HepG2 (cell line): ENCODE measurements around the gene FUT8. TPM values are rescaled to one million over a fixed set of nuclear protein-coding genes. Genes with fewer than 3 reads are reported as not detected.

Experiments used
- CCDC6 ChIP-seq: sonication (generic); formaldehyde crosslinking; IDR thresholded peaks from 2 replicates; pipeline ENCODE4 v1.8.1; 2022; ENCODE audit warnings: mild to moderate bottlenecking, missing genetic modification reagents, moderate library complexity
- KAT7 ChIP-seq: IDR thresholded peaks from 2 replicates; pipeline ENCODE4 v1.6.1; 2018; ENCODE audit warnings: borderline replicate concordance, missing compliant biosample characterization
- KMT2B ChIP-seq: IDR thresholded peaks from 2 replicates; pipeline ENCODE4 v1.6.1; 2016; ENCODE audit warnings: missing genetic modification reagents, missing compliant biosample characterization
- MED8 ChIP-seq: sonication (generic); formaldehyde crosslinking; IDR thresholded peaks from 2 replicates; pipeline ENCODE4 v1.8.1; 2023; ENCODE audit warnings: mild to moderate bottlenecking, missing genetic modification reagents; ENCODE audit not compliant: insufficient replicate concordance
- PITX1 ChIP-seq: sonication (generic); formaldehyde crosslinking; IDR thresholded peaks from 2 replicates; pipeline ENCODE4 v1.5.1; 2020; ENCODE audit warnings: mild to moderate bottlenecking, missing genetic modification reagents
- ZNF776 ChIP-seq: sonication (generic); formaldehyde crosslinking; IDR thresholded peaks from 2 replicates; pipeline ENCODE4 v1.4.0; 2020; ENCODE audit warnings: mild to moderate bottlenecking, missing genetic modification reagents
- ZNF788 ChIP-seq: sonication (generic); formaldehyde crosslinking; IDR thresholded peaks from 2 replicates; pipeline ENCODE4 v1.5.0; 2020; ENCODE audit warnings: mild to moderate bottlenecking, missing genetic modification reagents, borderline replicate concordance
- polyA plus RNA-seq, 8 experiments: library from polyadenylated mRNA; depleted of rRNA in 3 of 8; stranded (reverse) in 7 of 8; unstranded in 1 of 8; fragments of >200 nt; fragmentation: Illumina TruSeq in 4 of 8; extraction: Trizol in 4 of 8; gene quantifications; 2 replicates each; pipeline versions ENCODE4 v1.2.1 to v1.2.3, GENCODE V29; 2011 to 2016; ENCODE audit warnings: low read depth in 4 of 8, missing spikeins in 1 of 8, mixed read lengths in 1 of 8; ENCODE audit not compliant: insufficient read depth in 1 of 8
- total RNA-seq, 5 experiments: library from RNA; depleted of rRNA; stranded (reverse); fragments of >200 nt; fragmentation: Illumina TruSeq; extraction: Trizol; gene quantifications; 2 replicates each; pipeline ENCODE4 v1.2.3, GENCODE V29; 2016; ENCODE audit warnings: low read depth in 1 of 5
- TF ChIP-seq, protein P1 (sequence below): sonication (generic); formaldehyde crosslinking; IDR thresholded peaks from 2 replicates; pipeline ENCODE4 v1.5.1; 2020; ENCODE audit warnings: mild to moderate bottlenecking, moderate library complexity, missing genetic modification reagents
- TF ChIP-seq, protein P2 (sequence below): sonication (generic); formaldehyde crosslinking; IDR thresholded peaks from 2 replicates; pipeline ENCODE4 v1.8.0; 2022; ENCODE audit warnings: missing genetic modification reagents, mild to moderate bottlenecking, inconsistent platforms, borderline replicate concordance
- TF ChIP-seq, protein P3 (sequence below): sonication (generic); formaldehyde crosslinking; IDR thresholded peaks from 2 replicates; pipeline ENCODE4 v1.8.1; 2023; ENCODE audit warnings: missing genetic modification reagents, inconsistent platforms, borderline replicate concordance
- TF ChIP-seq, protein P4 (sequence below): sonication (generic); formaldehyde crosslinking; IDR thresholded peaks from 2 replicates; pipeline ENCODE4 v1.8.0; 2022; ENCODE audit warnings: low read depth, missing genetic modification reagents
- TF ChIP-seq, protein P5 (sequence below): sonication (generic); formaldehyde crosslinking; IDR thresholded peaks from 2 replicates; pipeline ENCODE4 v1.4.0; 2020; ENCODE audit warnings: missing genetic modification reagents

Gene FUT8
- total and polyA plus RNA-seq, 2 of the 13 experiments (the other 11 are each of a cell fraction or from before 2014, with no cell fraction given): 9.3 to 17.5 TPM

DNA sequence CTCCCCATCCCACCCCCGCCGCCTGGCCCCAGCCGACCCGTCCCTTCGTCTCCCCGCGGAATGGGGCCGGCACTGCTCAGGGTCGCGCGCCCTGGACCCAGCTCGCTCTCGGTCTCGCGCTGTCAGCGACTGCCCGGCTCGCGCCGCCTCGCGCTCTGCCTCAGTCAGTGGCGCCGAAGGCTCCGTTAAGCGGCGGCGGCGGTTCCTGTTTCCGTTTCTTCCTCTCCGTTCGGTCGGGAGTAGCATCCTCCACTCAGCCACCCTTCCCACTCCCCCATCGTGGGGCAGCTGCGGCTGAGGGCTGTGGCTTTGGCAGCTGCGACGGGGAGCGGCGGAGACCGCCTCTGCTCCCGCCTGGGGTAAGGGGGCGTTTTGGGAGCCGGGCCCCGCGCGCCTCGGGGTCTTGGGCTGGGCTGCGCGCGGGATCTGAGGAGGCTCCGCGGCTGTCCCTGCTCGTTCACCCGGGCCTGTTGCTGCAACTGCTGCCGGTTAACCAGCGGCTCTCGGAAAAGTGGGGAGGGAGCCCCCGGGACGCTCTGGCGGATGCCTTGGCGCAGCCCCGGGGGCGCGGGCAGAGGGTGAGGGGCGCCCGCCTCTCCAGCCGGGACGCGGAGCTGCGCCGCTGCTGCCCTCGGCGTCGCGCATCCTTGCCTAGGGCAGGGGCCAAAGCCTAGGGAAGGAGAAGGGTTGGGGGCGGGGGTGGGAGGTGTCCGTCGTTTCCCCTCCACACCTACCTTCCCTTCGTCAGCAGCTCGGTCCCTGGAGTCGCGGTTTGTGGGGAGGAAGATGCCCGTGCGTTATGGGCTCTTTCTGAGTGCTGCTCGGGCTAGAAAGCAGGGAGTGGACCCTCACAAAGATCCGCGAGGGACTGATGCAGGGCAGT is 567 bp downstream of the FUT8 start (continued):
- TF ChIP-seq, protein P1, sequence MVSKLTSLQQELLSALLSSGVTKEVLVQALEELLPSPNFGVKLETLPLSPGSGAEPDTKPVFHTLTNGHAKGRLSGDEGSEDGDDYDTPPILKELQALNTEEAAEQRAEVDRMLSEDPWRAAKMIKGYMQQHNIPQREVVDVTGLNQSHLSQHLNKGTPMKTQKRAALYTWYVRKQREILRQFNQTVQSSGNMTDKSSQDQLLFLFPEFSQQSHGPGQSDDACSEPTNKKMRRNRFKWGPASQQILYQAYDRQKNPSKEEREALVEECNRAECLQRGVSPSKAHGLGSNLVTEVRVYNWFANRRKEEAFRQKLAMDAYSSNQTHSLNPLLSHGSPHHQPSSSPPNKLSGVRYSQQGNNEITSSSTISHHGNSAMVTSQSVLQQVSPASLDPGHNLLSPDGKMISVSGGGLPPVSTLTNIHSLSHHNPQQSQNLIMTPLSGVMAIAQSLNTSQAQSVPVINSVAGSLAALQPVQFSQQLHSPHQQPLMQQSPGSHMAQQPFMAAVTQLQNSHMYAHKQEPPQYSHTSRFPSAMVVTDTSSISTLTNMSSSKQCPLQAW (CRISPR knock-in tag): peak; percentile 30; the same call in 1 of the 2 replicates
- TF ChIP-seq, protein P2, sequence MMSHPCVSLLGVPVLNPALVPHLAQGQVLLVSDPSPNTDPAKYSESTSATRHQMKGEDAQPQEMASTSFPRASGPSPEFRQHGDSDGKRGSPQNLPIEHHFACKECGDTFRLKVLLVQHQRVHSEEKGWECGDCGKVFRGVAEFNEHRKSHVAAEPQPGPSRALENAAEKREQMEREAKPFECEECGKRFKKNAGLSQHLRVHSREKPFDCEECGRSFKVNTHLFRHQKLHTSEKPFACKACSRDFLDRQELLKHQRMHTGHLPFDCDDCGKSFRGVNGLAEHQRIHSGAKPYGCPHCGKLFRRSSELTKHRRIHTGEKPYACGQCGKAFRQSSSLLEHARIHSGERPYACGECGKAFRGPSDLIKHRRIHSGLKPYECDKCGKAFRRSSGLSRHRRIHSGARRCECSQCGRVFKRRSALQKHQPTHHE (CRISPR knock-in tag): 0 out of 2 replicates have a peak, but pooled peaks have one; percentile 54
- TF ChIP-seq ZNF776 (CRISPR knock-in tag) (0 out of 2 replicates have a peak, but pooled peaks have one; percentile 52), MED8 (peak; percentile 26), CCDC6 (peak; percentile 47; the same call in 1 of the 2 replicates), ZNF788 (CRISPR knock-in tag) (peak; percentile 29; the same call in 1 of the 2 replicates), KMT2B (CRISPR knock-in tag) (peak; percentile 76), PITX1 (CRISPR knock-in tag) (no peak), KAT7 (no peak)
- TF ChIP-seq, protein P3, sequence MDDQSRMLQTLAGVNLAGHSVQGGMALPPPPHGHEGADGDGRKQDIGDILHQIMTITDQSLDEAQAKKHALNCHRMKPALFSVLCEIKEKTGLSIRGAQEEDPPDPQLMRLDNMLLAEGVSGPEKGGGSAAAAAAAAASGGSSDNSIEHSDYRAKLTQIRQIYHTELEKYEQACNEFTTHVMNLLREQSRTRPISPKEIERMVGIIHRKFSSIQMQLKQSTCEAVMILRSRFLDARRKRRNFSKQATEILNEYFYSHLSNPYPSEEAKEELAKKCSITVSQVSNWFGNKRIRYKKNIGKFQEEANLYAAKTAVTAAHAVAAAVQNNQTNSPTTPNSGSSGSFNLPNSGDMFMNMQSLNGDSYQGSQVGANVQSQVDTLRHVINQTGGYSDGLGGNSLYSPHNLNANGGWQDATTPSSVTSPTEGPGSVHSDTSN: 0 out of 2 replicates have a peak, but pooled peaks have one; percentile 34
- TF ChIP-seq, protein P4, sequence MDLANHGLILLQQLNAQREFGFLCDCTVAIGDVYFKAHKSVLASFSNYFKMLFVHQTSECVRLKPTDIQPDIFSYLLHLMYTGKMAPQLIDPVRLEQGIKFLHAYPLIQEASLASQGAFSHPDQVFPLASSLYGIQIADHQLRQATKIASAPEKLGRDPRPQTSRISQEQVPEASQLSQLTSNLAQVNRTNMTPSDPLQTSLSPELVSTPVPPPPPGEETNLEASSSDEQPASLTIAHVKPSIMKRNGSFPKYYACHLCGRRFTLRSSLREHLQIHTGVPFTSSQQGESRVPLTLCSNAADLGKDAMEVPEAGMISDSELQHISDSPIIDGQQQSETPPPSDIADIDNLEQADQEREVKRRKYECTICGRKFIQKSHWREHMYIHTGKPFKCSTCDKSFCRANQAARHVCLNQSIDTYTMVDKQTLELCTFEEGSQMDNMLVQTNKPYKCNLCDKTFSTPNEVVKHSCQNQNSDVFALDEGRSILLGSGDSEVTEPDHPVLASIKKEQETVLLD (CRISPR knock-in tag): 0 out of 2 replicates have a peak, but pooled peaks have one; percentile 54
- TF ChIP-seq, protein P5, sequence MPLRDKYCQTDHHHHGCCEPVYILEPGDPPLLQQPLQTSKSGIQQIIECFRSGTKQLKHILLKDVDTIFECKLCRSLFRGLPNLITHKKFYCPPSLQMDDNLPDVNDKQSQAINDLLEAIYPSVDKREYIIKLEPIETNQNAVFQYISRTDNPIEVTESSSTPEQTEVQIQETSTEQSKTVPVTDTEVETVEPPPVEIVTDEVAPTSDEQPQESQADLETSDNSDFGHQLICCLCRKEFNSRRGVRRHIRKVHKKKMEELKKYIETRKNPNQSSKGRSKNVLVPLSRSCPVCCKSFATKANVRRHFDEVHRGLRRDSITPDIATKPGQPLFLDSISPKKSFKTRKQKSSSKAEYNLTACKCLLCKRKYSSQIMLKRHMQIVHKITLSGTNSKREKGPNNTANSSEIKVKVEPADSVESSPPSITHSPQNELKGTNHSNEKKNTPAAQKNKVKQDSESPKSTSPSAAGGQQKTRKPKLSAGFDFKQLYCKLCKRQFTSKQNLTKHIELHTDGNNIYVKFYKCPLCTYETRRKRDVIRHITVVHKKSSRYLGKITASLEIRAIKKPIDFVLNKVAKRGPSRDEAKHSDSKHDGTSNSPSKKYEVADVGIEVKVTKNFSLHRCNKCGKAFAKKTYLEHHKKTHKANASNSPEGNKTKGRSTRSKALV: peak; percentile 97
